ENCODE results near the gene IRF4.

The IRF4 gene

DNA sequence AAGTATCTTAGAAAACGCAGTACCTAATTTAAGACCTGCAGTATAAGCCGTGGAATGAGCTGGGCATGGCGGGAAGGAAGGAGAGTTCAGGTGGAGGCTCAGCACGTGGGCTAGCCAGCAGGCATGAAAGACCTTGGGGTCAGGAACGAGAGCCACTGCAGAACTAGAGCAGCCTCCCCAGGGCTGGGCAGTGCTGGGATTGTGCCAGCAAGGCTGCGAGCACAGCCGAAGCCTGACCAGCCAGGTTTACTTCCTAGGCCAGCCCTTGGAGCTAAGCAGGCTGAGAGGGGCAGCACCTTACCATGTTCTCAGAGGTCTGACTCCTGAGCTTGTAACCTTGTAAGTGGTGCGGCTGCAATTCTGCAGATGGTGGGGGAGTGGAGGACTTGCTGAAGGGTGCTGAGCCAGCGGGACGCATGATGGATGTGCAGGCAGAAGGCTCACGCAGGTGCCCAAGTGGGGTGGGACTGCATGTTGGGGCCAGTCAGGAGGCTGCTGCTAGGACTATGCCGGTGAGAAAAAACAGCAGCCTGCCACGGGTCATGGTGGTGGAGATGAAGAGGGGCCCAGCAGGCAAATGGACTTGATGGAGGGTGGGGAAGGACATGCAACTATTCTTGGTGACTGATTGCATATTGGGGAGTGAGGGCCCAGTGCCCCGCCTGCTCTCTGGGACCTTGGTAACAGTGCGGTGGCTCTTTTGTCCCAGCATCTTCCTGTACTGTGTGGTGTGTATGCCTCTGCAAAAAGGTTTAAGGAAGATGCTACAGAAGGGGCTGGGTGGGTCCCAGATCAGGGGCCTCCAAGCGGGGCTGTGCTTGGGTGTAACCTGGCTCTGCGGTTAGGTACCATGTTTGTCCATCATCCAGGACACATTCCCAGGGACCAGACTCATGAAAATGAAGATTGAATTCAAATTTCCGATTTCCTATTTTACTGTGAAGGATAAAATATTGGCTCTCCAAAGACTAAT lies 37.6 kb upstream of the IRF4 start:
- DNase-seq, result no peak

DNA sequence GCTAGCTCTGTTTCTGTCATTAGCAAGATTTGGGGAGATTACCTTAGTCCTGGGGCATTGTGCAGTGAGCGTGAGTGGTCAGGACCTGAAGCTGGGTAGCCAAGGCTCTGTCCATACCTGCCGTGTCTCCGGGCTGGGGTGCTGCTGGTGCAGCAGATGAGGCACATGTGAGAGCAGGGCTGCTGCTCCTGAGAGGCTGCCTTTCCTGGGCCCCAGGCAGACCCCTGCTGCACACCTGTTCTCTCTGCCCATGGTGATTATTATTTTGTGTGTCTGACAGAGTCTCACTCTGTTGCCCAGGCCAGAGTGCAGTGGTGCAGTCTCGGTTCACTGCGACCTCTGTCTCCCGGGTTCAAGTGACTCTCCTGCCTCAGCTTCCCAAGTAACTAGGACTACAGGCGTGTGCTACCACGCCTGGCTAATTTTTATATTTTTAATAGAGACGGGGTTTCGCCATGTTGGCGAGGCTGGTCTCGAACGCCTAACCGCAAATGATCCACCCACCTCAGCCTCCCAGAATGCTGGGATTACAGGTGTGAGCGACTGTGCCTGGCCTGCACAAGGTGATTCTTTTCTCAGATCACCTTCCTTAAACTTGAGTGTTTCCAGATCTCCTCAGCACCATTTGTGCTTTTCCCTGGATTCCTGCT lies 36.8 kb upstream of the IRF4 start:
- DNase-seq, result no peak

DNA sequence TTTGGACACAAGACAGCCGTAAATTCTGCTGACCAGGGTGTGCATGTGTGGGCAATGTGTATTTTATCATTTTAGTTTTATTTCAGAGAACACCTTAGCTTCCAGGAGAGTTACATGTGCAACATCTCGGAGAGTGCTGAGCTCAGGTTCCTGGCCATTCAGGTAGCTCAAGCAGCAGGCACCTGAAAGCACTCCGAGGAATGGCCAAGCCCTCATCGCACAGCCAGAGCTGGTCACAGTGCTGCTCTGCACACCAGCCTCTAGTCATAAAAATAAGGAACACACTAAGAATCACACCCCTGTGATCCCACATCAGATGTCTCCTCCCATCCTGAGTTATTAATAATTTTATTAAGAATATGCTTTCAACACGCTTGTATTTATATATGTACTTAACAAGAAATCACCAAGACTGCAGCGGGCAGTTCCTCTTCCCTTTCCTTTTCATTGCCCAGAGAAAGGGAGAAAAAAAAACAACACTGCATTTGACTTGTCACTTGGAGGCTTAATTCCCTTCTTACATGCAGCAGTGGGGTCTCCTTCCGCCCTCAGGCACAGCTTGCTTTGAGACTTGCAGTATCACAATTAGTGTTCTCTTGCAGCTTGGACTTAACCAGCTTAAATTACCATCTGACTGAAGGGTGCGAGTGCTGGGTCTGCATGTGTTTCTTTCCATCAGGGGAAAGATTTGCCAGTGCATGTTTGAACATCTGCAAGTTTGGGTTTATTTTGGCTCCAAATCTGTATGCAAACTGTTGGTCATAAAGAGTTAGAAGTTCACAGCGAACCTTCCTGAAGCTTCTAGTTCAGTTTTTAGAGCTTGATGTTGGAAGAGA lies 36.0 kb upstream of the IRF4 start:
- DNase-seq, result no peak

DNA sequence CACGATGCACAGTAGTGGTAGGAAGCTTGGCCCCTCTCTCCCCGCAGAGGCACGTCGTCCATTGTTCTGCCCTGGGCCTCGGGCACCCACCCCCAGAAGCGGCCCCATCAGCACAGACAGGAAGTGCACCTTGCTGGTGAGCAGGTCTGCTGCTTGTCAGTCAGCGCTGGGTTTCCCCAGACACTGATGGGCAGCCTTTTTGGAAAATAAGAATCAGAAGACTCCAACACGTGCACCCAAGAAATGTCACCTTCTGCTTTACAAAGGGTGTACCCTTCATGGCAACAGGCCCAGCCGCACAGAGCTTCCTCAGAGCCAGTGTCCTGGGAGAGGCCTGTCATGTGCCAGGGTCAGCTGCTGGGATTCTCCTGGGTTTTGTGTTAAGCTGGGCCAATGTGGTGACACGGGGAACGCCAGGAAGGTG lies 34.7 kb upstream of the IRF4 start:
- DNase-seq, result no peak

DNA sequence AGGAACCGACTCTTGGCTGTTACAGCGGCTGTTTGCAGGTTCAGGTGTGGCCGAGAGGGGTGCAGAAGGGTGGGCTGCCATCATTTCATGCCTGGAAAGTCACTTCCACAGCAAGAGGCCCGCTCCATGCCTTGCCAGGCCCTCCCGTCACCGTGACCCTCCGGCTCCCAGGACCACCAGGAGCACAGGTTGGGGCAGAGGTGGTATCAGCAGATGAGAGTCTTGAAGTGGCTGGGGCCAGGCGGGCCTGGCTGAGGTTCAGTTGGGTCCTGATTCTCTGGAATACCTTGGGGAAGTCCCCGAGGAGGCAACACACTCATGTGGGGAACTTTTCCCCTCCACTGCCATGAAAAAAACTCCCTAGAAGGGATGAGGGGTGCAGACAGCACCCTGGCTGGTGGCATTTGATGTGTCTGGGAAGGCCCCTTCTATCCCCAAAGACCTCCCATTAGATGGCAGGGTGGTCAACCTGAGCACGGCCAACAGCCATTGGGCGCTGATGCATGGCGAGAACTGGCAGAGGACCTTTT lies 34.2 kb upstream of the IRF4 start:
- no peak for DNase-seq

DNA sequence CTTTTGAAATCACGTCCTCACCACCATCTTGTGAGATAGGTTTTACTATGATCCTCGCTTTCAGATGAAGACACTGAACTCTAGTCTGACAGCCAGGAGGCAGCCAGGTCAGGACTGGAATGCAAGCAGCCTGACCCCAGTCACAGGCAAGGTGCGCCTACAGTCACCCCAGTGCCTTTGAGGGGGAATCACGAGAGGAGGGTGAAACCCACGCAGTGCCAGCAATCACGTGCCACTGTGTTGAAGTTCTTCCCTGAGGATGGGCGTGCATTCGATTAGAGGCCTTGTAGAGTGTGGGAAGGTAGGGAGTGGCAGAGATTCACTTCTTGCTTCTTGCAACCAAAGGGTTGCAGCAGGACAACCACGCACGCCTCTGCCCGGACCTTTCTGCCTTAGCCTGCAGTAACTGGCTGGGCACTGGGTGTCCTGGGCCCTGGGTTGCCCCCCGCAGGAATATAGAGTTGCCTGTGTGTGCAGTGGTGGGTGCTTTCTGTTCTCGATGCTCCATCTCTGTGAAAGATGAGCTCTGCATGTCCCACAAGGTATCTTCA lies 33.7 kb upstream of the IRF4 start:
- no peak for DNase-seq

DNA sequence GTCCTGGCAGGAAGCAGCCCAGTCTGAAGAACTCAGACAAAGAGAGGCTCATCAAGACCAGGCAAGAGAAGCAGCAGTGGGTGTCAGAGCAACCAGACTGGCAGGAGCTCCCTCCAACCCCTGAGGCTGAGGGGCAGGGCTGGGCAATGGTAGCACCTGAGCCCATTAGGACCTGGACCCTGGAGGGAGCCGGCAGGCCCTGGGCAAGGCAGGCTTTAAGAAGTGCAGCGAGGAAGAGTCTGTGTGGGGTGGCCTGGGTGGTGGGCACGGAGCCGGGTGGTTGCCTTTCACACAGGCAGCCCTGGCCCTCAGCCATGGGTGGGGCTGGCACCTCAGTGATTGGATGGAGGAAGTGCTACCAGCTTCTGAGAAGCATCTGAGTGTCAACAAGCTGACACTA lies 33.1 kb upstream of the IRF4 start:
- DNase-seq, result no peak

DNA sequence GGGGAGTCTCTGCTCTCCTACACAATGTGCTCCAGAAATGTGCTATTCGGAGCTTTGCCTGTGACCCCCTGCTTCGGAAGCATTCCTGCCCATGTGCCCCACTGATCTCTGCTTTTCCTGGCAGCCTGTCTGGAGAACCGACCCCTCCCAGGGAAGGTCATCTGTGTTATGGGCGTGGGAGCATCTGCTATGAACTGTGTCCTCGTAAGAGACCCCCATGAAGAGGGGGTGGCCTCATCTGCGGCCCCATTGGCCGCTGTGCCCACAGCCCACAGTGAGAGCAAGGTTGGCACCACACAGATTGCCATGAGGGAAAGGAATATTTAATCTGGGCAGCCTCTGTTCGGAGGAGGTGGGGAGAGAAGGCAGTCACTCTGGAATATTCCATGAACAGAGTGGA lies 32.7 kb upstream of the IRF4 start:
- DNase-seq, result no peak

DNA sequence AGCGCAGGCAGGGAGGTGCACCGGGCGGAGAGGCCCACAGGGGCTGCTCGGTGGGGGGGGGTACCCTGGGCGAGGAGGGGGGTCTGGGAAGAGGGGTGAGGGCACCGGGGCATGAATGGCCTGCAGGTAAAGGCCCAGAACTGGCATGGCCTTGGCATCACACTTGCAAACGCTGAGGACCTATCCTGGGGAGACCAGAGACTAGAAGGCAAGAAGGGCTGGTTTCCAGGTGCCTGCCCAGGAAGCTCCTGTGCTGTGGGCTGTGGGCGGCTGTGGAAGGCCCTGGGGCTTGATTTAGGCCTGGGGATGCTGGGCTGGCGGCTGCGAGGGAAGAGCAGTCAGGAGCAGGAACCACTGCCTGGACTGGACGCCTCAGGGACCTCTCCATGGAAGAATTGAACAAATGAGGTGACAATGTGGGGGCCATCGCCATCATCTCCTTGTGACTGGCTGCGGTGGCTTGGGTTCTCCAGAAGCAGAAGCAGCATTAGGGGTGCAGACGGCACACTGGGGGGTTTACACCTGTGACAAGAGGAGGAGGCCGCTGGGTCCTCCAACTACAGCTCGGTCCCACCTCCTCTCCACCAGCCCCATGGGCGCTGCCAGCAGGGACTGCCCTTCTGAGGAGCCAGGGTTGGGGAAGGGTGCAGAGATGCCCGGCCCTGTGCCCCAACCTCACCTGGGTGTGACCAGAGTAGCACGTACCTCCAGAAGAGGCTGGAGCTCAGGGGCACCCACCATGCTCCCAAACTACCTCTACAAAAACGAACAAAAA lies 32.1 kb upstream of the IRF4 start:
- no peak for DNase-seq

DNA sequence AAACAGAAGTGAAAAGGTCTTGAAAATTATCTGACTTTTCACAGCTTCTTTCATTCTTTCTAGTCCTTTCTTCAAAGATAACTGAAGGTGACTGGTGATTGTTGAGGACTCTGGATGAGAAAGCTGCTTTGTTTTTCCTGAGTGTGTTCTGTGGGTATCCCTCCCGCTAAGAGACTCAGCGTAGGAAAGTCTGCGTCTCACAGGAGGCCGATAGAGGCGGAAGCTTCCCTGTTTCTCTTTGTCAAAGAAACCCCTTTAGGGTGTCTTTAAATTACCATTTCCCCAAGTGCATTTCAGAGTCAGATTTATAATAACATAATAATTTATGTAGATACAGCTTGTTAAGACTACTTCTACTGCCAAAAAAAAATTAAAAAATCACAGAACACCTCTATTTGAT lies 31.2 kb upstream of the IRF4 start:
- DNase-seq, result no peak

DNA sequence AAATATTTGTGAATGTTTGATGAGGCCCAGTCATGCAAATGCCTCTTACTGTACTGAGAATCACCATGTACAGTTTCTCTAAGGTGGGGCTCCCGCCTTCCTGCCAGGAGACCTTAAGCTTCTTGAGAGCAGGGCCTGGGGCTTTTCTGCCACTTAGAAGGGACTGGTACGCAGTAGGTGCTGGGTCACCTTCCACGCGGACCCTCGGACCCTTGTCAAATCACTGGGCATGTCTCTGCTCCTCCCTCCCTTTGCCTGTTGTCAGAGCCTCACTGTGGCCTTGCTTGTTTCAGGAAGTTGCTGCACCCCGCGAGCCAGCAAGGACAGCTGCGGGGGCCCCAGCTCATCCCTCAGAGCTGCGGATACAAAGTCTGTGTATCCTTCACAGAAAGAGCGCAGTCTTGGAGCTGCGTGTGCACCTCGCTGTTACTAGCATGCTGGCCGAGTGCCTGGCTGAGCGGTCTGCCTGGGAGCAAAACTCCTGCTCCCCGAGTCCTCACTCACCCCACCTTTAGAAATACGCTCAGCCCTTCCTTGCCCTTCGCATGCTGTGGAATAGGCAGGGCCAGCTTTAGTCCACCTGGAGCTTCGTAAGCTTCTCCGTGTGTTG lies 30.7 kb upstream of the IRF4 start:
- no peak for DNase-seq

DNA sequence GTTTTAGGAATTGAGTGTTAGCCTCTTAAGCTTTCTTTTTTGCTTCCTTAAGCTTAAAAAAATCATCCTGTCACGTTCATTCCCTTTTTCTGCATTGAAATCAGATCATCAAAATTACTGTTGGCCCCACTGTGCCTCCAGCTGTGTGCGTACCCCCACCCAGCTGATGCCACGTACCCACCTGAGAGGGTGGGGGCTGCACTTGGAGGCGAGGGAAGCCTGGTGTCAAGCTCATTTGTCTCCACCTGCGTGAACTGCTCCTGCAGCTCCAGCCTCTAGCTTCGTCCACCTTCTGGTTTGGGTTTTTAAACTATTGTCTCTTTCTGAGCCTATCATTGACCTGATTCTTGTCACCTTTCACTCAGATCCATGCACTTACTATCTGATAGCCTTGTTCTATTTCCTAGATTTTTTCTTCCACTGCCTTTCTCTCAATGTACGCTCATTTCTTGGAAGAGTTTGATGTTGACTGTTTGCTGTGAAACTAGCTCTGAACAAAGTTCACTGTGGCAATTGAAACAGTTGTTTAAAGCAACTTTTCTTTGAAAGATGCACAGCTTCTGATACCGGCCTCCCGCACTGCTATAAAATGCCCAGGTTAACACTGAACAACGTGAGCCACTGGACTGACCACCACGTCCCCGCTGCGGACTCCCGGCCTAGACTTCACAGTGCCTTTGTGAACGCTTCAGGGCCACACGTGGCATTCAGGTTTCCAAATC lies 30.0 kb upstream of the IRF4 start:
- no peak for DNase-seq

DNA sequence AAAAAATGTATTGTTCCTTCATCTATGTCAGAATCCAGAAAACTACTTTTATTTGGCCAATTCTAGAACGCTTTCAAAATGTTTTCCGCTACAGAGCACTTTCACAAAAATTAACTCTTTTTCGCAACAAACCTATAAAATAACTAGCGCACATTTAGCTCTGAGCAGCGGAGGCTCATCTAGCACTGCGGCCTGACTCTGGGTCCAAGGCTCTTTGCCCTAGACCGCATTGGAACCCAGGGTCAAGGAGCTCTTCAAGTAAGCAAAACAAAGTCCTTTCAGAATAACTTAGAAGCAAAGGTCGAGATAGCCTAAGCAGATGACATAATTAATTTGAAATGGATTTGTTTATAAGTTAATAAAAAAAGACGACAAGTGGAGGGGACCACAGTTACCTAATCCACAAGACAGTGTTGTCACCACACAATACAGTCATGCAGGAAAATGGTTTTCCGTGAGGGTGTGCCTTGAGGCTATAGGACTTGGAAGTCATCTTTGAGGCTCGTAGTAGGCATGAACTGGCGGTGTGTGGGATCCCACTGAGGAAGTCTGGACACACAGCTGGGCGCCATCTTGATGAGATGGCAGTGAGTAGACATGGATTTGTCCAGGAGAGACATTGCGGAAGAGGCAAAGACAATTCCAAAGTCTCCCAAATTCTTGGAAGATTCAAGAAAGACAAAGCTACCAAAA lies 29.2 kb upstream of the IRF4 start:
- no peak for DNase-seq

DNA sequence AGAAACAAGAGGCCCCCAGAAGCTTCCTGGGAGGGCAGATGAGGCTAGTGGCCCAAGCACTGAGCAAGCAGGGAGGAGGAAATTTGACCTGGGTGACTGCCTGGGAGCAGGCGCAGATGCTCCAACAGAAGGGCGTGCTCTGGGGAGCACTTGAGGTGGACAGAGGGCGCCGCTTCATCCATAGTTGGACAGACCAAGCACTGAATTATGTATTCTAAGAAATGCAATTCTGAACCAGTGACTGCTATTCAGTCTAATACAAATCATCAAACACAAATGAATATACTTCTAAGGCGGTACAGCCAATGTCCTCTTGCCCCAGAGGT lies 28.7 kb upstream of the IRF4 start:
- no peak for DNase-seq

DNA sequence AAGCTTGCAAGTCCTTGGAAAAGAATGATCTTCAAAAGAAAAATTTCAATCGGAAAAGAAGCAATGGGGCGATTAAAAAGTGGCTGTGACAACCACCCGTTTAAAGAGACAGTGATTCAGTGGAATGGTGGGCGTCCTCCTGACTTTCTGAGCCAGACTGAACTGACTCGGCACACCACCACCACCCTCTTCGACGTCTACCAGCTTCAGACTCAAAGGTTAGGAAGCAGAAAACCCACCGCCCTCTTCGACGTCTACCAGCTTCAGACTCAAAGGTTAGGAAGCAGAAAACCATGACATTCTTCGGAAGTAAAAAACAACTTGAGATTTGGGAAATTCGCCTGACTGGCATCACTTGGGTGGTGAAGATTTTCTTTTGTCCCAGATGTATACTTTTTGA lies 28.3 kb upstream of the IRF4 start:
- DNase-seq, result no peak

DNA sequence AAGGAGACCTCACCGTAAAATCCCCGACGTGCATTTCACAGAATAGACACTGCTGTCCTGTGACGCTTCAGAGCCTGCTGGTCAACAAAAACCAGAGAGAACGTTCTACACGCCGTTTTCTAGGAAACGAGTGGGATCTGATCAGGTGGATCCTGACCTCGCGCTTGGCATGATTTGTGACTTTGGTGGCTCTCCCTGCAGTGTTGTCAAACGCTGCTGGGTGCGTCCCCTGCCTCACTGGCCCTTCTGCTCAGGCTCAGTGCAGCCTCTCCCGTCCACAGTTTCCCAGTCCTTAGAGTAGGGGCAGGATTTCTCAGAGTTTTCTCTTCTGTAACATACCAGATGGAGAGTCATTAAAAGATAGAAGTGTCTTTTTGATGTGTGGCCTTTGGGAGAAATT lies 27.6 kb upstream of the IRF4 start:
- no peak for DNase-seq

DNA sequence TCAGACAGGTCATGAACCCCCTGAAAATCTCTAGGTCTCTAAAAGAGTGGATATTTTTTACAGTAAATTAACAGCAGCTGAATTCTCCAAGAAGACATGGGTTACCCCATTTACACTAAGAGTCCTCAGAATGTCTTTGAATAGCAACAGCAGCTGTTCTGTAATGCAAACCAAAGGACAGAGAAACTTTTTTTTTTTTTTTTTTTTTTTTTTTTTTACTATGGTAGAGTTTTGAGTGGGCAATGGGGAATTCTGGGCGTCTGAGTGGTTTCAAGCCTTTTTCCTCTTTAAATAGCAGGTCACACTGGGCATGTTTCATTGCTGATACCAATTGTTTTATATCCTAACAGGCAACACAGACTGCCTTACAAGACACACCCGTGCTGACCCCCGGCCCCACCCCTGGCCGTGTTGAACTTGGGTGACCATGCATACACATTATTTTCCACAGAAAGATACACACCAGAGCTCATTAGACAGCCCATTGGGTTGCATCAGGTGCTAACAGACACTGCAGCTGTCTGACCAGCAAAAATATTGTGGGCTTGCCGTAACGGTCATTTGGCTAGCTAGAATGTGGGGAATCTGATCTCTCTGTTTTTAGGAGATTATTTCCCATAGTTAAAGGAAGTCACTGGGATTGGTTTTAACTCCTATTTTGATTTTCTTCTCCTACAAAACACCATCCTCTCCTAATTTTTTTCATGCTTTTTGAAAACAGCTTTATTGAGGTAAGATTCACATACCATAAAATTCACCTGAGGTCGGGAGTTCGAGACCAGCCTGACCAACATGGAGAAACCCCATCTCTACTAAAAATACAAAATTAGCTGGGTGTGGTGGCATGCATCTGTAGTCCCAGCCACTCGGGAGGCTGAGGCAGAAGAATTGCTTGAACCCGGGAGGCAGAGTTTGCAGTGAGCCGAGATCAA lies 26.7 kb upstream of the IRF4 start:
- no peak for DNase-seq

DNA sequence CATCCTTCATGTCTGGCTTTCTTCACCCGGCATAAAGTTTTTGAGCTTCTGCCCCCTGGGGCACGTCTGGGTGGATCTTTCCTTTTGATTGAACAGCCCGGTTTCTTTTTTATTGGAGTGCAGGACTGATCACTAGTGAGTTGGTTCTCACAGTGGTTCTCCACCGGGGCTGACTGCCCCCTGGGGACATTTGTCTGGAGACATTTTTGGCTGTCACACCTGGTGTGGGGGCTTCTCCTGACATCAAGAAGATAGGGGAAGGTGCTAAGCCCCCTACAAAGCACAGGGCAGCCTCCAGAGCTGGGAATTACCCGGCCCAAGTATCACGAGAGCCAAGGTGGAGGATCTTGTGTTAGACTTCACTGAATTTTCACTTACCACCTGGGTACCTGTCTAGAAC lies 25.7 kb upstream of the IRF4 start:
- DNase-seq, result no peak

All from CD4-positive, alpha-beta T cell treated with Interleukin-21 for 1 hour (primary cell).